Esophagus mucosa (tissue), 1 donor: ENCODE data around the gene BOK. TPM values are rescaled to one million over a fixed set of nuclear protein-coding genes. Genes with fewer than 3 reads are reported as not detected.
A peak's percentile ranks its signal among the peaks of the same experiment; 100 is the strongest.
"Not testable (repeated sequence)": the region's sequence is repeated elsewhere in the genome, so short reads cannot be mapped to it uniquely, and the experiment has no call there.

Source experiments
- ATAC-seq: fragments of 200-7000 bp; cut with Tn5 transposase; one replicate; pipeline ENCODE4 v1.9.1; 2020
- total RNA-seq: library from RNA; stranded (reverse); gene quantifications from one replicate; pipeline ENCODE4 v1.2.4, GENCODE V29; 2023
- donor health status: DM: yes; HTN: yes; CAD: no.

BOK gene
- total RNA-seq, 1 donor from 2014 or later = 35.0 TPM

DNA sequence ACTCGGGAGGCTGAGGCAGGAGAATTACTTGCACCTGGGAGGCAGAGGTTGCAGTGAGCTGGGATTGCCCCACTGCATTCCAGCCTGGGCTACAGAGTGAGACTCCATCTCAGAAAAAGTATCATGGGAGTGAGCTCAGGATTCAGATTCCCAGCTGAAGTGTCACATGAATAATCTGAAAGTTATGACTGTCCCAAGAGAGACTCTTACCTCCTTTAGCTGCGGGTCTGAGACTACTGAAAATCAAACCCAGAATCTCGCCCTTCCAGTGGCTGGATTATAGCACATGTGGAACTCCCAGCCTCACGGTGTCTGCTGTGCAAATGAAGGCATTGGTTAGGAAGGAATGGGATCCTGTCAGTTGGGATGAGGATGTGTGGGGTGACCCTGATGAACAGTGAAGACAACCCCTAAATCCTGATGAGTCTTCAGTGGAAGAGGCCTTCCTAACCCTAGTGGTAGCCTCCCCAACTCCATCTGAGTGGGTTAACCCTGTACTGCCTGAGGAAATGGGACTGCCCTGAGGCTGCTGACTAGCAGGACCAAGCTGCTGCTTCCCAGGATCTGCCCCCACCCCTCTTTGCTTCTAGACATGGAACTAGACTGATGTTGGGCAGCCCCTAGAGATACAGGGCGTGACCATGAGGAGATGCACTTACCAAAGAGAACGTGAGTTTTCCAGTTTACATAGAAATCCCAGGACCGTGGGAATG lies 16.5 kb downstream of the BOK start:
- no peak for ATAC-seq

DNA sequence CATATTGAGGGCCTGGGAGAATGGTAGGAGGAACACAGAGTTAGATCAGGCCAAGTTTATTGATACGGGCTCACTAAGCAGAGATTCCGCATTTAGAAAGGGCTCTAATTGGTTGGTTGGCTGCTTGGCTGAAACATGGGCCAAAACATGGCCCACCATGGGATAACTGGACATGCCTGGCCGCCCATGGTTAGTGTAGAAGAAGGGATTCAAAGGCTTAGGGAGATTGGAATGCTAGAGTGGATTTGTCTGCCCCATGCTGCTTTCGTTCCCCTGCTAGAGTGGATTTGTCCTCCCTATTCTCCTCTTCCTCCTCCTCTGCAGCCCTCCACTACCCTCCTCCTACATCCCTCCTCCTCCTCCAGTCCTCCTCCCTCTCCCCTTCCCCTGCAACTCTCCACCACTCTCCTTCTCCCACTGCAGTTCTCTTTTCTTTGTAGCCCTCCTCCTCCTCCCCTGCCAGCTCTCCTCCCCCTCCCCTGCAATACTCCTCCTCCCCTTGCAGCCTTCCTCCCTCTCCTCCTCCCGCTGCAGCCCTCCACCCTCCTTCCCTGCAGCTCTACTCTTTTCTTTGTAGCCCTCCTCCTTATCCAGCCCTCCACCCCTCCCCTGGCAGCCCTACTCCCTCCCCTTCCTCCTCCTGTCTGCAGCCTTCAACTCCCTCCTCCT lies 17.2 kb downstream of the BOK start:
- no peak for ATAC-seq

DNA sequence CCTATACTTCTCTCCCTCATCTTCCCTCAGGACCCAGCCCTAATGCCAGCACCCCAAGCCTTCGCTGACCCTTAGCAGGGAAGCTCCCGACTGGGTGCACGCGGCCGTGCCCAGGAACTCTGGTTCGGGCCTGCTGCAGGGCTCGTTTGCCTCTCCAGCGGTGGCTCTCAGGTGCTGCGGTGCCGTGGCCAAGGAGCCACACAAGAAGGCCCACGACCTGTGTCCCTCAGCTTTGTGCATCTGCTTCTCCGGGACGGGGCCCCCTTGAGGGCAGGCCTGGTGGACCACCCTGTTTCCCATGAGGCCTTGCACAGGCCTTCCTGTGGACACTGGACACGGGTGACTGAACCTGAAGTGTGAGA lies 17.7 kb downstream of the BOK start:
- ATAC-seq = no peak

DNA sequence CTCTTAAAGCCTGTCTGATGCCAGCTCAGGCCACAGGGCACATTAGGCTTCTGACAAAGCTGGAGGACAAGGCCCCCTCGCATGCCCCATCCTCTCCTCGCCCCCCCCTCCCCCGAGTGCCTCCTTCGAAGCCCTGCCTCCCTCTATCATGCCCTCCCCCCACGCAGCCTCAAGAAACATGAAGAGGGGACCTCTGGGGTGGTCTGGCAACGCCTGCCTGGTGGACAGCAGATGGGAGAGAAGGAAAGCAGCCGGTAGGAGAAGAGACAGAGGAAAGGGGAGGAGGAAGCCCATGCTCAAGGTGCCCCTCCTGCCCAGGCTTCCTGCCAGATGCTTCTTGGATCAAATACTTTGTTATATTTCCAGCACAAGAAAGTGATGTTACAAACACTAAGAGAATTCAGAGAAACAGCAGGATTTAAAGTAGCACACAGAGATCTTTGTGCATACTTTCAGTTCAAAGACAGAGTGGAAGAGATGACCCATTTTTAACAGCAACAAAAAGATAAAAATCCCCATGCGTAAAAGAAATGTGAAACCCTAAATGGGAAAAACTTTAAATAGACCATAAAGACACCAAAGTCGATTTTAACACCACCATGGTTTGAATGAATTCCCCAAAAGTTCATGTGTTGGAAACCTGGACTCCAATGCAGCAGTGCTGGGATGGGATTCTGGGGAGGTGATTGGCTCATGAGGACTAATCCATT lies 19.0 kb downstream of the BOK start:
- ATAC-seq = no peak

DNA sequence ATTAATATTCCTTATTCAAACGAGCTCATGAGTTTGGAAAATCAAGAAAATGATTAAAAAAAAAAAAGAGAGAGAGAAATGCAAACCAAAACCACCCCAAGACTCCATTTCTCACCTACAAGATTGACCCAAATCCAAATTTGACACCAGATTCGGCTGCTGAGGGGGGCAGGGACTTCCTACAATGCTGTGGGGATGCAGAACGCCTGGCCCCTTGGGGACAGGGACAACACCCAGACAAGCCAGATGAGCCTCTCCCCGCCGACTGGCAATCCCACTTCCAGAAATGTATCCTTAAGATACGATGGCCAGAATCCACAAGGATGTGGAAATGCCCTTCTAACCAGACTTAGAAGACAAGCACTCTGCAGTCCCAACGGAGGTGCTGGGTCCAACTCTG lies 20.7 kb downstream of the BOK start:
- ATAC-seq = no peak

DNA sequence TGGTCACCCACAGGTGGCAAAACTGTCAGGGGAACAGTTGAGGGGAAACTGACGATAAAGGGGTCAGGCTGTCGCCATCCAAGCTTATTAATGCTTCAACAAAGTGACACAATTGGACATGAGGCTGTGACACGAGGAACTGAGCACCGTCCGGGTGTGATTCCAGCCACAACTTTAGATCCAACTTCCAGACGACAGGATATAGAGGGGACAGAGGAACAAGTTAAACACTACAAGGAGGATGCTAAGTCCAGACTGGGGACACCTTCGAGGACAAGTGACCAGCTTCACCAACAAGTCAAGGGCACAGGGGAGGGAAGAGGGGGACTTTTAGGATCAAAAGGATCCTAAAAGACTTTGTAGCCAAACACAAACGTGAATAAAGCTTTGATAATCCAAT lies 23.8 kb downstream of the BOK start:
- no peak for ATAC-seq

DNA sequence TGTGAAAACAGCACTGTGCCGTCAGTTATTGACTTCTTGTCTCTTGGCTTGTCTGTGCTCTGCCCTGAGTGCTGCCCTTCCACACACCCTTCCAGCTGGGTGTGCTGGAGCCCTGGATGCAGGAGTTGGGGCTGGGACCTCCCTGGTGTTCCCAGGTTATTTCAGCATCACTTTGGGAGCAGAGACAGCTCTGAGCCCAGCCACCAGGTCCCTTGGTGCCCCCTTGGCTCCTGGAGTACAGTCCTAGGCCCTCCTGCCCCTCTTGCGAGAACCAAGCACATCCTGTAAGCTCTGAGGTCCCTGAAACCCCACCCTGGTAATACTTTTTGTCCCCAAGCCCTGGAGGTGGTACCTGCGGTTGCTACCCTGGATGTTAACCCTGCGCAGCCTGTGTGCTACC lies 24.3 kb downstream of the BOK start:
- ATAC-seq = no peak

DNA sequence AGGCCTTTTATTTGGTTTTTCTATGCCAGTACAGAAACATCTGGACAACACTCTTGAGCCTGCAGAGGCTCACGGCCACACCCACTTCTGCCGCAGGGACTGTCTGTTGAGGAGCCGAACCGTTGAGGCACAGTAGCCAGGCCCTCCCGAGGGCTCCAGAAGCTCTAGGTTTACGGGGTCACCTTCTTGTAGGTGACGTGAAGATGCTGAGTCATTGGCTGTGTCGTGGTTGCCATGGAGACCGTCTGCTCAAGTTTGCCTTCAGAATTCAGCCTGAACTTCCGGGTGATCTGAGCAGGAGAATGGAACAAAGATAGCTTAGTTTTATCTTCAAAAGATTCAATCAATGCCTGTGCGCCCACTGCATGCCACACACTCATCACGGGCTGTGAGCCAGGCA lies 25.9 kb downstream of the BOK start:
- ATAC-seq = no peak

DNA sequence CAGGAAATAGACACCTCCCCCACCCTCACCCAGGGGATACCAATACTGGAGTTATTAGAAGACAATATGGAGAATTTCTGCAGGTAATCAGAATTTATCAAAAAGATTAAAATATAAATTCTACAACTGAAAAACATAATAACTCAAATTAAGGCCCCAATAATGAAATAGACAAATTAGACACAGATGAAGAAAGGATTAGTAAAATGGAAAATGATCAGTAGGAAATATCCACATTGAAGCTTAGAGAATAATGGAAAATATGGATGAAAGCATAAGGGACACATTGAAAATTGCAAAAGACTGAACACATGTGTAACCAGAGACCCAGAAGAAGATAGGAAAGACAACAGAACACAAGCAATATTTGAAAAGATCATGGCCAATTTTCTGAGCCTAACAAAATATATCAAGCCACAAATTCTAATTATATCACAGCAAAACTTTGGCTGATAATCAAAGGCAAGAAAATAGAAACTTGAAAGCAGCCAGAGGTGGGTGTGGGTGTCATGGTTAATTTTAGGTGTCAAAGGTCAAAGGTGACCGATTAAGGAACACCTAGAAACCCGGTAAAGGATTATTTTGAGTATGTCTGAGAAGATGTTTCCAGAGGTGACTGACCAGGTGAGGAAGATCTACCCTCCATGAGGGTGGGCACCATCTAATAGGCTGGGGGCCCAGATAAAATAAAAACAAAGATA lies 28.2 kb downstream of the BOK start:
- ATAC-seq = no peak

DNA sequence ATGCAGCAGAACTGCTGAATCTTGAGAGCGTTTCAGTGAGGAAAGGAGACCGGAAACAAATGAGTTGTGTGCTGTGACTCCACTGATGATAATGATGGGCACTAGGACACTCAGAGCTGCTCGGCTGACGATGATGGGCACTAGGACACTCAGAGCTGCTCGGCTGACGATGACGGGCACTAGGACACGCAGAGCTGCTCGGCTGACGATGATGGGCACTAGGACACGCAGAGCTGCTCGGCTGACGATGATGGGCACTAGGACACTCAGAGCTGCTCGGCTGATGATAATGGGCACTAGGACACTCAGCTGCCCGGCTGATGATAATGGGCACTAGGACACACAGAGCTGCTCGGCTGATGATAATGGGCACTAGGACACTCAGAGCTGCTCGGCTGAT lies 31.3 kb downstream of the BOK start:
- not testable (repeated sequence) for ATAC-seq

DNA sequence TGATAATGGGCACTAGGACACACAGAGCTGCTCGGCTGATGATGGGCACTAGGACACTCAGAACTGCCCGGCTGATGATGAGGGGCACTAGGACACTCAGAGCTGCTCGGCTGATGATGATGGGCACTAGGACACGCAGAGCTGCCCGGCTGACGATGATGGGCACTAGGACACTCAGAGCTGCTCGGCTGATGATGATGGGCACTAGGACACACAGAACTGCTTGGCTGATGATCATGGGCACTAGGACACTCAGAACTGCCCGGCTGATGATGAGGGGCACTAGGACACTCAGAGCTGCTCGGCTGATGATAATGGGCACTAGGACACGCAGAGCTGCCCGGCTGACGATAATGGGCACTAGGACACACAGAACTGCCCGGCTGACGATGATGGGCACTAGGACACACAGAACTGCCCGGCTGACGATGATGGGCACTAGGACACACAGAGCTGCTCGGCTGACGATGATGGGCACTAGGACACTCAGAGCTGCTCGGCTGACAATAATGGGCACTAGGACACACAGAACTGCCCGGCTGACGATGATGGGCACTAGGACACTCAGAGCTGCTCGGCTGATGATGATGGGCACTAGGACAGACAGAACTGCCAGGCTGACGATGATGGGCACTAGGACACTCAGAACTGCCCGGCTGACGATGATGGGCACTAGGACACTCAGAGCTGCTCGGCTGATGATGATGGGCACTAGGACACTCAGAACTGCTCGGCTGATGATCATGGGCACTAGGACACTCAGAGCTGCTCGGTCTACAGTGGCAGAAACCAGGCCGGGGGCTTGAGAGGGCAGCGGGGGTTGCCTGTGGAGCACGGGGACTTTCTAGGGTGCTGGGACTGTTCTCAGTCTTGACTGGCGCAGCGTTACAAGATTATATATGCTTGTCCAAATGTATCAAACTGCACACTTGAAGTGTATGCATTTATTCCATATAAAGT lies 32.2 kb downstream of the BOK start:
- ATAC-seq = not testable (repeated sequence)

DNA sequence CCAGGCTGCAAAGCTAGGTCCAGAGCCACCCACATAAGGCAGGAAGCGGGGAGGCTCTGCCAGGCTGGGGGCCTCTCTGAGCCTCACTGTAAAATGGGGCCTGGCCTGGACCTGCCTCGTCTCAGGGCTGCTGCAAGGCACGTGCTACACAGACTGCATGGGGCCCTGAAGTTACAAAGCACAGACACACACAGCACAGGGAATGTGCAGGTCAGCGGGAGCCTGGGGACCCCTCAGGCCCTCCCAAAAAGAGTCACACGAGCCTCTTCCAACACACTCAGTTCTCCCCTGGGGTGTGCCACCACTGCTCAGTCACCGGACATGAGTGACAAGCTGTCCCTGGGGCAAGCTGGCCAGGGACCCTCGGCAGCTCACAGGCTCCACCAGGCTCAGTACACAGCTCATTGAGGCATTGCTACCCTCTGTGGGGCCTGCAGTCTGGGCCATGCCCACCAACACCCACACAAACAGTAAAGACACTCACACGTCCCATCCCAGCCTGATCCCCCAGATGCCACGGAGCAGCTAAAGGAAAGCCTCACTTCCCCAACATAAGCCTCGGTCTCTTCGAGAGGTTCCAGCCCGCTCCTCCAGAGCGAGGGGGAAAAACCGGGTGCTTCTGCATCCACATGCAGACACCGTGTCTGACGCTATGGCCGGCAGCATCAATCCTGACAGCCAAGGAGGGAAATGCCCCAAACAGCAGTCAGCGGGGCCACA lies 33.7 kb downstream of the BOK start:
- ATAC-seq = no peak

DNA sequence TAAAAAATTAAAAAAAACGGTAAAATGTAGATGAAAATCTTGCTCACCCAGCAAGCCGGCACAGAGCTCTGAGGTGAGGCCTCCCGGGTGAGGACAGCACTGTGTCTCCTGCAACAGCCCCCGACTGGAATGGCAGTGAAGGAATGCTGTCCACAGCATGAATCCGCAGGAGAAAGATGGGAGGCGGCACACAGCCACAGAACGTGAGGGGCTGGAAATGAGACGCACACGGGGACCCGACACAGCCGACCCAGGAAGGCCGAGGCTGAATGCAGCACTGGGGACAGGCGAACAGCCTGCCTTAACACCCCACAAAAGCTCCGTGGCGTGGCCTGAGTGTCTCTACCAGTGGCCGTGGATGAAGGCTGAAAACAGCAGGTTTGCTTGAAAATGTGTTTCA lies 34.7 kb downstream of the BOK start:
- no peak for ATAC-seq

DNA sequence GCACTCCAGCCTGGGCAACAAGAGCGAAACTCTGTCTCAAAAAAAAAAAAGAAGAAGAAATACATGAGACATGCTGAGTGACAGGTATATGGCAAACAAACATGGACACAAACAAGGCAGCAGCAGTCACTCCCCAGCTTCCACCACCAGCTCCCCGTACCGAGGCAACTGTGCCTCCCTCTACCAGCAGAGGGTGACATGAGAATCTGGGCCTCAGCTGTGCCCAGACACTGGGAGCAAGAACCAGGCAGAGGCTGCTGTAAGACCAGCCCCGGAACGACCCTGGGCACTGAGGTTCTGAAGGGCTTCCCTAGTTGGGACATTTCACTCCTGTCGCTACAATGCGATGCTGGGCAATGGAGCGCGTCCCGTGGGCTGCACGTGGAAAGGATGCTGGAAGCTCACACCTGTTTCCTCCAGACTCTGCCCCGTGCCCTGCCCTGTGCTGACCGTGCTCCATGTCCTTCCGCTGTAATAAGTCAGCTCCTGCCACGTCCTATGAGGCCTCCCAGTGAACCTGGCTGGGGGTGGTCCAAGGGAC lies 37.1 kb downstream of the BOK start:
- ATAC-seq = peak; percentile 64

DNA sequence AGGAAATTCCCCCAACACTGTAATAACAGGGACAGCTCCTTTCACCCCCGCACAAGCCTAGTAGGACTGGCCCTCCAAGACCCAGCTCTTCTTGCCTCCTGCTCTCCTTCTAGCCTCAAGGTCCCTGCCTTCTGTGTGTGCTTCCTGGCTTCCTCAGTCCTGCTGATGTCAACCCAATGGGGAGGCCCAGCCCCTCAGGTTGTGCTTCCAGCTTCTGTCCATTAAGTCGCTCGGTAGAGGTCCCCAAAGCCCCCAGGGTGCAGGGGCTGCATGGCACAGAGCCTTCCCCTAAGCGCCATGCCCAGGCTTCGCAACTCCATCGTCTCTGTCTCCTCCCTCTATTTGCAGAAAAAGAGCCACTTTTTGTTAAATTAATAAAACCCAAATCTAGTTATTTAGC lies 39.0 kb downstream of the BOK start:
- no peak for ATAC-seq

DNA sequence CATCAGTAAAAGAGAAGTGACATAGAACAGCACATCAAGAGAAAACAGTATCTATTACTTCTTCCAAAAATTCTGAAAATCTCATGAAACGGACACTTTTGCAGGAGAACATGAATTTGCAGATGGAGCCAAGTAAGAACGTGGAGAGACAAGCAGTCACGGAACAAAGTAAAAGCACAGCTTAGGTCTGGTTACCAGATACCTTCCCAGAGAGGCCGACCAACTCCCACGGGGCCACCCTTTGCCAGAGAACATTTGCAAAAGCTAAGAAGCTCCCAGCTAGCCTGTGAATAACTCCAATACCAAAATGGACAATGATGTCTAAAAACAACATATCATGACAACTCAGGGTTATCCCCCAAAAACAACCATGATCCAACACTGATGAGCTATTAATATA lies 39.5 kb downstream of the BOK start:
- ATAC-seq = no peak

DNA sequence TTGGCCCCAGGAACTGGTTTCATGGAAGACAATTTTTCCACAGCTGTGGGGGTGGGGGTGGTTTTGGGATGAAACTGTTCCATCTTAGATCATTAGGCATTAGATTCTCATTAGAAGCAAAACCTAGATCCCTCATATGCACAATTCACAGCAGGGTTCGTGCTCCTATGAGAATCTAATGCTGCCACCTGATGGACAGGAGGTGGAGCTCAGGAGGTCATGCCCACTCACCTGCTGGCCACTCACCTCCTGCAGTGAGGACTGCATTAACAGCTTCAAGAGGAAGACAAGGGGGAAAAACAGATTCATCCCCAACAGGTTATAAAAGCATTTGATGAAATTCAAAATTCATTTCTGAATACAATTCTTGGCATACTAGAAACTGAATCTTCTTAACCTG lies 39.9 kb downstream of the BOK start:
- ATAC-seq = no peak

DNA sequence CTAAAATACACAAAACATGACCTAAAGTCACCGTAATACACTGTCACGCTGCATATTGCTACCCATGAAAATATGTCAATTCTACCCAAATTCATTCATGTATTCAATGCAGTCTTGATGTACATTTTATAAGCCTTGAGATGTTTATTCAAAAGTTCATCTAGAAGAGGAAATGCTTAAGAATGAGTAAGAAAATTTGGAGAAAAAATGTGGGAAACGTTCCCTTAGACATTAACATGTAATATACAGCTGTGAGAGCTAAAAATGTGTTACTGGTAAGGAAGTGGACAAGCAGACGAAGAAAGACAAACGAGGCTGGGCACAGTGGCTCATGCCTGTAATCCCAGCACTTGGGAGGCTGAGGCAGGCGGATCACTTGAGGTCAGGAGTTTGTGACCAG lies 41.1 kb downstream of the BOK start:
- ATAC-seq = no peak

DNA sequence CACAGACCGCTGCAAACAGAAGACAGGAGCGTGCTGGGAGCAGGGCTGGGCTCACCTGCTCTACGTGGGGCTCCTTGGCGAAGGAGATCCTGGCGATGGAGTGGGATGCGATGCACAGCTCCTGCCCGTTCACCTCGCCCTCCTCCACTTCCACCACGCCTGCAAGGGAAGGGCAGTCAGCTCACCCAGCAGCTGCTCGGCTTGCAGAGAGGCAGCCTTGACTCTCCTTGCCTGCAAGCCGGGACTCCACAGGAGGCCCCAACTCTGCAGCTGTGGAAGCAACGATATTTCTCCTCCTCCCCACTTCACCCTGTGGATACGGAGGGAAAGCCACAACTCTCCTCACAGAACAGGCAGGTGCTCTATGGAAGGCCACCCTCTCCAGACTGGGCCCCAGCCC lies 43.3 kb downstream of the BOK start:
- no peak for ATAC-seq

DNA sequence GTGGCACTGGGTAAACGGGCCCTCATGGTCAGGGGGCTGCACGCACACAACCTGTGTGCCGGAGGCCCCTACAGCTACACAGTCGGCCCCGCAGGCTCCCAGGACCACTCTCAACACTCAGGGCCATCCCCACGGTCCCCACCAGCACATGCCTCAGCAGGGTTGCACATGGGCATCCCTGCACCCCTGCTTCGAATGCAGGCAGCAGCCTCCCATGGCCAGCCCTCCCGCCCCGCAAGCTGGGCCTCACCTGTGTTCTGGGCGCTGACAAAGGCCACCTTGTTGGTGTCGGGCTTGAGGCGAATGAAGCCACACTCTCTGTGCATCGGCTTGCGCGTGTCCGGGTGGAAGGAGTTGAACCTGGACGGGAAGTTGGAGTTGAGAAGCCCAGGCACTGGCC lies 44.2 kb downstream of the BOK start:
- peak; percentile 9 for ATAC-seq

DNA sequence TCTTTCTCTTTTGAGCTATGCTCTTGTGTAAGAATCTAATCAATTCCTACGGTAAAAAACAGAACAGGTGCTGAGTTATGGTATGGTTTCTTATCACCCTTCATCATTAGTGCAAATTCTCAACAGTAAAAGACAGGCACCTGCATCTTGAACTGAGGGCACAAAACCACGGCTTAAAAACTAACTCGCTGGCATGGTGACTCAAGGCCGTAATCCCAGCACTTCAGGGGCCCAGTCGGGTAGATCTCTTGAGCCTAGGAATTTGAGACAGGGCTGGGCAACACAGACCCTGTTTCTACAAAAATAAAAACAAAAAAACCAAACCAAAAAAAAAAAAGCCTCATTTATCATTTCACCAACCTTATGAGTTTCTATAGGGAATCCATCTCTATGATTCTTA lies 45.1 kb downstream of the BOK start:
- no peak for ATAC-seq
